GM21447 (cell line): ENCODE results near the gene NOS1.

ENCODE experiments used
- ATAC-seq: cut with Tn5 transposase; IDR thresholded peaks from one replicate; pipeline ENCODE4 v1.9.1; 2021; ENCODE audit not compliant: unreplicated experiment

Gene NOS1

DNA sequence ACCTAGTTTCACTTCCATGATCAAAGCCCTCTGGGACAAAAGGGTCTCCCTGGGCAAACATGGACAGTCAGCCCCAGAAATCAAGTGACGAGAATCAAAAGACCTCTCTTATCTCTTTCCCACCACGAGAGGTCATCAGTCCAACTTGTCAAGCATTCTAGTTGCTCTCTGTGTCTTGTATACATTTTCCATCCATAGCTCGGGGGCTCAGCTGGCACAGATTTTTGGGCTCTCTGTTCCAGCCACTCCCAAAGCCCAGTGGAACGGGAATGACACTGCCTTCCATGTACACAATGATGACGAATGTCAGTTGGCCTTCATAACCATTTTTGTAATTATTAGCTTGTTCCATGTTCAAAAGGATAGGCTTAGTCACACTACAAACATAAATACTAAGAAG is 29.7 kb downstream of the NOS1 start:
- no peak for ATAC-seq

GRCh38 chr12:117330441-117331113 is 30.8 kb downstream of the NOS1 start:
- ATAC-seq: no peak

DNA sequence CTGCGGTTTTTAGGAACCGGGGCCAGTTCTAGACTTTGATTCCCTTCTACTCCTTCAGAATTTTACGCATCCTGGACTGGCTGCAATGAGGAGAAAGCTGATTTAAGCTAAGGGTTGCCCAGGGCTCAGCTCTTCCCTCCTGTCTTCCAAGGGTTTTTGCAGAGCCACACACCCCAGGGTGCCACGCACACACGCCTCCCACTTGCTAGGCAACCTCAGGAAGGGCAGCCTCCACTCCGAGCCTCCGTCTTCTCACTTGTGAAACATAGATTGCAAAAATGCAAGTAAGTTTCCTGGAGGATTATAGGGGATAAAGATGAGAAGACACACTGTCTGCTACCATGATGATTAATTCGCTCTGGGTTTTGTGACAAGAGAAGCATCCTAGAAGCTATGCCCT is 31.7 kb downstream of the NOS1 start:
- no peak for ATAC-seq

DNA sequence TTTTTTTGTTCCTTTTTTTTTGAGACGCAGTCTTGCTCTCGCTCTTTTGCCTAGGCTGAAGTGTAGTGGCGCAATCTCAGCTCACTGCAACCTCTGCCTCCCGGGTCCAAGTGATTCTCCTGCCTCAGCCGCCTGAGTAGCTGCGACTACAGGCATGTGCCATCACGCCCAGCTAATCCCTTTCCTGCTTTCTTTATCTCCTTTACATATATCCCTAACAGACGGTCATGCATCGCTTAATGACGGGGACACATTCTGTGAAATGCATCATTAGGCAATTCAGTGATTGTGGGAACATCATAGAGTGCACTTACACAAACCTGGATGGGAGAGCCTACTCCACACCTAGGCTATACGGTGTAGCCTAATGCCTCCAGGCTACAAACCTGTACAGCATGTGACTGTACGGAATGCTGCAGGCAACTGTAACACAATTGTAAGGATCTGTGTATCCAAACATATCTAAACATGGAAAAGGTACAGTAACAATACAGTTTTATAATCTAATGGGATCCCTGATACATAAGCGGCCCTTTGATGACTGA is 32.8 kb downstream of the NOS1 start:
- ATAC-seq: no peak

GRCh38 chr12:117322428-117322827 is 39.0 kb downstream of the NOS1 start:
- ATAC-seq: no peak

GRCh38 chr12:117321572-117321971 is 39.9 kb downstream of the NOS1 start:
- ATAC-seq: no peak

DNA sequence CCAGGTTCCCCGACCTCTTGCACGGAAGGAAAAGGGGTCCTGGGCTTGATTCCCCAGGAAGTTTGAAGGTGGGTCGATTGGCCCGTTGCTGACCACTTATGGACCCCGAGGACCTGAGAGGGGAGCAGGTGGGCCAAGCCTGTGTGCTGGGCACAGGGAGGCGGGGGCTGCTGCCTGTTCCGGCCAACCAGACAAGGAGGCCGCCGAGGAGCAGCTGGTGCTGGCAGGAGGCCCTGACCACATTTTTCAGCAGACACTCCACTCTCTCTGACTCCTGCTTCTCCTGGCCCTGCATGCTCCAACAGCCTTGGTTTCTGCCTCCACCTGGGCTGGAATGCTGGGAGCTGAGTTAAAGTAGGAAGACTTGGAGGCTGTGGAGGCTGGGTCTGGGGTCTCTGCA is 42.8 kb downstream of the NOS1 start:
- no peak for ATAC-seq

DNA sequence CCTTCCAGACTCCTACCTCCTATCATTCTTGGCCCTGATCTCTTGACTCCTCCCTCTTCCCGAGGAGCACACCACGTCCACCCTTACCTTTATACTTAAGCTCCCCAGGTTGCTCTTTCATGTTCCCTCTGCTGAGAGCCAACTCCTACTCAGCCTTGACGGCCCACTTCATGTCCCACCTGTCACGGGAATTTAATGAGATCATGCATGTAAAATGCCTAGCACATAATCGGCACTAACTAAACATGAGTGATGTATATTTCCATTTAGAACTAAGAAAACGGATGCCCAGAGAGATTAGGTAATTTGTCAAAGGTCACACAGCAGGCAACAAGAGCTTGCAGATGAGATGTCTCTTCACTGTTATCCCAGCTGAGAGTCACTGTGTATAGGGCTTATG is 45.1 kb downstream of the NOS1 start:
- no peak for ATAC-seq

GRCh38 chr12:117313926-117314325 is 47.5 kb downstream of the NOS1 start:
- ATAC-seq: no peak

DNA sequence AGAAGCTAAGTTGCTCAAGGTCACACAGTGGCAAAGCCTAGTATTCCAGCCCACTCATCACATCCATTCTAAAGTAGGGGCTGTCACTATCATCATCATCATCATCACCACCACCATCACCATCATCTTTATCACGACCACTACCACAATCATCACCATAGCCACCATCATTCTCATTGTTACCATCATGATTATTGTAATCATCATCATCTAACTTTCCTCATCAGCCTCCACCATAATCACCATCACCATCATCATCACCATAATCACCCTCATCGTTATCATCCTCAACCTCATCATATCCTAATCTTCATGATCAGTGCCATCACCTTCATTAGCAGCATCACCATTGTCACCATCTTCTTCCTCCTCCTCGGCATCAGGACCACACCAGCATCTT is 48.7 kb downstream of the NOS1 start:
- ATAC-seq: no peak

- no peak for ATAC-seq
Observed at GRCh38 chr12:117309276-117309925, 52.0 kb downstream of the NOS1 start.

DNA sequence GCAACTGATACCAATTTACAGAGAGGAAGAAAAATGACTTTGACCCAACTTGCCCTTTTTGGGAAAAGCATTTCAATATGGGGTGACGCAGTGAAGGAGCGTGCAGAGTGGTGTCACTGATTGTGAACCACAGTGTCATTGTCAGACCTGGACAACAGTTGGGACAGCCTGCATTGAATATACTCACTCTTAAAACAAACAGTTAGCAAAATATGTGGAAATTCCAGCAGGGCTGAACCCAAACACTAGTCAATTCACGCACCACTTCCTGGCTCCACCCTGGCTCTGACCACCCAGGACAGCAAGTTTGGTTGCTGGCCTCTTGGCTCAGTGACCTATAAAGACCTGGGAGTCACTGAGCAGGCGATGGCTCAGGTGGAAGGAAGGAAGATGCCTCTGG is 61.3 kb downstream of the NOS1 start:
- ATAC-seq: no peak

GRCh38 chr12:117298648-117299225 is 62.7 kb downstream of the NOS1 start:
- no peak for ATAC-seq

GRCh38 chr12:117298191-117298590 is 63.2 kb downstream of the NOS1 start:
- no peak for ATAC-seq

GRCh38 chr12:117294189-117294603 is 67.2 kb downstream of the NOS1 start:
- no peak for ATAC-seq

- ATAC-seq: no peak
Observed at GRCh38 chr12:117293510-117293909, 67.9 kb downstream of the NOS1 start.

- ATAC-seq: no peak
Observed at GRCh38 chr12:117292688-117293087, 68.7 kb downstream of the NOS1 start.

GRCh38 chr12:117284140-117284539 is 77.3 kb downstream of the NOS1 start:
- ATAC-seq: no peak

DNA sequence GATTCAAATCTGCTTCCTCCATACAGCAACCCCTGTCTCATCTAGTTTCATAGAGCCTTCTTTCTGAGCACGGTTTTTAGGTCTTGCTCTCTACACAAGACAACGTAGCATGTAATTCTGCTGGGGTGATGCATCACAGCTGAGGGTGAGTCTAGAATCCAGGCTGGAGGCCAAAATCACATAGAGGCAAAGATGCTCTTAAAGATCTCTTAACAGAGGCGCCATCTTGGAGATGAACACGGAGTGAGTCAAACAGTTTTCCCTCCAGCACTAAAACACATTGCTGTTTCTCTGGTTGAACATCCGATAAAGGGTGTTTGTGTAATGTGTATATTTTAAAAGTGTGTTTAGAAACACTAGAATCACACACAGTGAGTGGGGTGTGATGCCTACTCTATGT is 78.9 kb downstream of the NOS1 start:
- ATAC-seq: no peak

DNA sequence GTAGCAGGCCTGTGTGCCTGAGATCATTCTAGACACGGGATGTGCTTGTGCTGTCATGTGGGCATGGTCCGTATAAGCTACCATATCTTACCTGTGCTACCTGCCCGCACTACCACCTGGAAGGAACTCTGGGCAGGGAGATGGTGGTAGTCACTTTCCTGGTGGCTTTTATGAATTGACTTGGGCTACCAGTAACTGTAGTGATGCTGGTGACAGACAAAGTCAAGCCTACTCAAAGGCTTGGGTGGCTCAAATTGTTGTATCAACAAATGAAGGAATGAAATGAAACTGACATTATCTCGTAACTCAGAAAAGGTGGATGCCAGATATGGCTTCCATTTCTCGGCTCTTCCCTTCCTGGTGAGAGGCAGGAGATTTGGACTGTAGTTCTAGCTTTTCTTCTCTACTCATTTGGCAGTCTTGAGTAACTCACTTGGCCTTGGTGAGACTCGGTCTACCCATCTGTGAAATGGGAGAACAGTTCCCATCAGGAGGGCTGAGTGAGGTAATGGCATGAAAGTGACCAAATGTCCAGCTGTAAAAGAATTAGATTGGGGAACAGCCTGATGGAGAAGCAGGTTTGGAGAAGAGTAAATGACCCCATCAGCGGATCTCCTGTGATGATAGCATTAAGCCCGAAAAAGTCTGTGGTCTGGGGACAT is 81.3 kb downstream of the NOS1 start:
- no peak for ATAC-seq

DNA sequence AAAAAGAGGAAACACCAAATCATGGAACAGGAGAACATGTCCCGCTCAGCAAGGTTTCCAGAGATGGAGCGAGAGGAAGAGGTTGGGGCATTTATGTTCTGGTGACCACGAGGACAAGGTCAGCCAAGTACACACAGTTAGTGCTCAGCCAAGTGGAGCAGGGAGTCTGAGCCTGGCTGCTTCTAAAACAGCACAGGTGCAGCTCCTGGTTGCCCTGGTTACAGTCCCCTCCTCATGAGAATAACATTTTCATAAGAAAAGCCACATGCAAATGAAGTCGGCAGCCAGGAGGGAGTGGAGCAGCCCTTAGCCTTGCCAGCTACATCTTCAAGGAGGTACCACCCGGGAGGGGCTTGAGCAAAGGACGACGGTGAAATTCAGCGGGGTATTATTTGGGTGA is 81.8 kb downstream of the NOS1 start:
- no peak for ATAC-seq

- no peak for ATAC-seq
Observed at GRCh38 chr12:117277875-117278274, 83.6 kb downstream of the NOS1 start.
